LNCaP clone FGC (cell line): Measurements from ENCODE around the gene PDZD4.

Experiments
- DNase-seq: peaks from one replicate; pipeline ENCODE4 v3.0.0-alpha.2; 2011; ENCODE audit warnings: low read depth
- H3K4me3 ChIP-seq: 2 replicates; pipeline ENCODE4 v1.5.1; 2011; ENCODE audit warnings: mild to moderate bottlenecking, low read depth, low read length, control low read depth
- CTCF ChIP-seq: IDR thresholded peaks from 2 replicates; pipeline ENCODE4 v1.5.1; 2012; ENCODE audit warnings: mild to moderate bottlenecking; ENCODE audit not compliant: control insufficient read depth, insufficient read depth; ENCODE audit errors: extremely low read depth

The PDZD4 gene

DNA sequence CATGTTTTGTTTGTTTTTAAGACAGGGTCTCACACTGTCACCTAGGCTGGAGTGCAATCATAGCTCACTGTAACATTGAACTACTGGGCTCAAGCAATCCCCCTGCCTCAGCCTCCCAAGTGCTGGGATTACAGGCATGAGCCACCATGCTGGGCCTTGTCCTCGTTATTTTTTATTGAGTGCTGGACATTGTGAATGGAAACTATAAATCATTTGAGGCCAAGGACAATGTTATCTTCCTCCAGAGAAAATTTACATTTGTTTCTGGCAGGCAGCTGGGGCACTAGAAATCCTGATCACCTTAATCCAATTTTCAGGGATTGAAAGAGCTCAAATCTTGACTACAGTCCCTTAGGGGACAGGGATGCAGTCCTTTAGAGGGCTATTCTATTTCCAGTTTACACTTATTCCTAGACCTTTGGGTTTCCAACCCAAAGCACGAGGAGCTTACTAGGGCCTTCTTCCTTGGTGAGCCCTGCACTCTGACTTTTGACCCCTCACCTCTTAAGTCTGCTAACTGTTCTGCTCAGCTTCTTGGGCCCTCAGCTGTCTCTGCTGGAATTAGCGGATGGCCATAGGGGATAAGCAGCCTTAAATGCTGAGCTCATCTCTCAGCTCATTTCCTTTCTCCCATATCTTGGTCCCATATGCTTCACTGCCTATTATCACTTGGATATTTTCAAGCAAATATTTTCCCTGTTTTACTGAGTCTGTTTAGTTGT lies 23.0 kb upstream of the PDZD4 start:
- TF ChIP-seq CTCF = no peak
- H3K4me3 ChIP-seq = no peak overlapping the region
- no peak for DNase-seq

GRCh38 chrX:153851981-153852380 lies 21.6 kb upstream of the PDZD4 start:
- no peak for TF ChIP-seq CTCF
- DNase-seq = no peak
- no peak overlapping the region for H3K4me3 ChIP-seq

- H3K4me3 ChIP-seq = no peak overlapping the region
- TF ChIP-seq CTCF = no peak
- DNase-seq = no peak
Observed at GRCh38 chrX:153848325-153848724, 18.0 kb upstream of the PDZD4 start.

GRCh38 chrX:153845842-153846241 lies 15.5 kb upstream of the PDZD4 start:
- TF ChIP-seq CTCF = no peak
- H3K4me3 ChIP-seq = no peak overlapping the region
- DNase-seq = no peak

- H3K4me3 ChIP-seq = no peak overlapping the region
- no peak for TF ChIP-seq CTCF
- no peak for DNase-seq
Observed at GRCh38 chrX:153845195-153845594, 14.9 kb upstream of the PDZD4 start.

DNA sequence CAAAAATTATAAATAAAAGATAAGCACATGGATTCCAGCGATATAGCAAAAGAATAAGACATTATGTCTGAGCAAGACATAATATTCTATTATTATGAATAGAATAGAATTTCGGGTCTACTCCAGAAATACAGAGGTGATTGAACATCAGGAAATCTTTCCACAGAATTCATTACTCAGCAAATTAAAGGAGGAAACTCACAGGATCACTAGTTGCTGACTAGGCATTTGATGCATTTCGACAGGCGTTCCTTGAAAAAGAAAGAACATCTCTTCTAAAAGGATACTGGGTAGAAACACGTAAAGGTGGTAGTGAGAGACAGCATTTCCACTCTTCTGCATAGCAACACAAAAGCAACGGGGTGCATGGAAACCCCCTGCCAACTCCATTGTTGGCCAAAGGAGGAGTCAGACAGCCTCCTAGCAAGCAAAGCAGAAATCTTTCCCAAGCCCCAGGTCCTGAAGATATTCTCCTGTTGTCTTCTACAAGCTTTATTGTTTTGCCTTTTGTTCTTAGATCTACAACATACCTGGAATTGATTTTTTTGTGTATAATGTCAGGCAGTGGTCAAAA lies 14.3 kb upstream of the PDZD4 start:
- TF ChIP-seq CTCF = no peak
- no peak for DNase-seq
- H3K4me3 ChIP-seq = no peak overlapping the region

DNA sequence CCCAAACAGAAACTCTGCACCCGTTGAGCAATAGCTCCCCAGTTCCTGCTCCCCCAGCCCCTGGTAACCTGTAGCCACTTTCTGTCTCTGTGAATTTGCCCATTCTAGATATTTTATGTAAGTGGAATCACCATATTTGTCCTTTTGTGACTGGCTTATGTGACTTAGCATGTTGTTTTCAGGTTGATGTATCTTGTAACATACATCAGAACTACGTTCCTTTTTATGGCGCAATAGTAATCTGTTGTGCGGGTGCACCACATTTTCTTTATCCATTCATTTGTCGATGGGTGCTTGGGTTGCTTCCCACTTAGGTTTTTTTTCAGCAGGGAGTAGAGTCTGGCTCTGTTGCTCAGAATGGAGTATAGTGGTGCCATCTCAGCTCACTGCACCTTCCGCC lies 6.6 kb upstream of the PDZD4 start:
- no peak for DNase-seq
- H3K4me3 ChIP-seq = no peak overlapping the region
- TF ChIP-seq CTCF = no peak
